HG02840 (cell line): Measurements from ENCODE around the gene LRP5.

Experiments
- ATAC-seq: cut with Tn5 transposase; IDR thresholded peaks from one replicate; pipeline ENCODE4 v1.9.1; 2021; ENCODE audit warnings: mild to moderate bottlenecking, moderate library complexity, moderate number of reproducible peaks; ENCODE audit not compliant: unreplicated experiment, low FRiP score

The LRP5 gene

DNA sequence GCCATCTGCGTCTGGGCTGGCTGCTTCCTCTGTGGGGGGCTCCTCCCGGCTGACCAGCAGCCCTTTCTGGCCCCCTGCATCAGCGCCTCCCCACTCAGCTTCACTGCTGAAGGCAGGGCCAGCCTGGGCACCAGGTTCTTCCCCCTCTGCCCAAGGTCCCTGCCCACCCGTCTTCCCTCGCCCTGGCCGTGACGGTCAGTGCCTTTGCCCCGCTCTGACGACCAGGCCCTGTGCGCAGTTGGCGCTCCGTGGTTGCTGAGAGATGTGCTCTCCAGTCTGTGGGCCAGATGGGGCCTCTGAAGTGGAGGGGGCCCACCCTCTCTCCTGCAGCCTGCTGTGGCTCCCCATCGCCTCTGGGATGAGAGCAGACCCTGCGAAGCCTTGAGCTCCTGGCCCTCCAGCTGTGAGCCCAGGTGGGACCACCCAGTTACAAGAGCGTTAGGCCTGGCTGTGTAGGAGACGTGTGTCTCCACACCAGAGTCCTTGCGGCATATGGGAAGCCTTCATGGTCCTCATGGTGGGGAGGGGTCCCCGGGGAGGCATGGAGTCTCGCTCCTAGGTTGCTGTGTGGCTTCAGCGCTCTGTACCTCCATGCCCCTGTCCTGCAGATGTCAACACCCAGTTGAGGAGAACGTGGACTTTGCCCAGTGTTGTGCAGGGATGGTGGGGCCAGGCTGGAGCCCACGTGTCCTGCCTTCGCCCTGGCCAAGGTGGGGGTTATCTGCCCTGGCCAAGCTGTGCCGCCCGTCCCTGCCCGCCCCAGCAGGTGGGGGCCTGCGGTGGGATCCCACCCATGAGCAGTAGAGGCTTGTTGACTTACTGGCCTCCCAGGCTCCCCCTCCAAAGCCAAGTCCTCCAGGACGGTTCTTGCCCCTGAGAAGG is 14.2 kb downstream of the LRP5 start:
- ATAC-seq, result no peak

GRCh38 chr11:68327586-68328370 is 15.4 kb downstream of the LRP5 start:
- ATAC-seq, result no peak

GRCh38 chr11:68328374-68329091 is 16.1 kb downstream of the LRP5 start:
- no peak for ATAC-seq

GRCh38 chr11:68329536-68329935 is 17.1 kb downstream of the LRP5 start:
- no peak for ATAC-seq

DNA sequence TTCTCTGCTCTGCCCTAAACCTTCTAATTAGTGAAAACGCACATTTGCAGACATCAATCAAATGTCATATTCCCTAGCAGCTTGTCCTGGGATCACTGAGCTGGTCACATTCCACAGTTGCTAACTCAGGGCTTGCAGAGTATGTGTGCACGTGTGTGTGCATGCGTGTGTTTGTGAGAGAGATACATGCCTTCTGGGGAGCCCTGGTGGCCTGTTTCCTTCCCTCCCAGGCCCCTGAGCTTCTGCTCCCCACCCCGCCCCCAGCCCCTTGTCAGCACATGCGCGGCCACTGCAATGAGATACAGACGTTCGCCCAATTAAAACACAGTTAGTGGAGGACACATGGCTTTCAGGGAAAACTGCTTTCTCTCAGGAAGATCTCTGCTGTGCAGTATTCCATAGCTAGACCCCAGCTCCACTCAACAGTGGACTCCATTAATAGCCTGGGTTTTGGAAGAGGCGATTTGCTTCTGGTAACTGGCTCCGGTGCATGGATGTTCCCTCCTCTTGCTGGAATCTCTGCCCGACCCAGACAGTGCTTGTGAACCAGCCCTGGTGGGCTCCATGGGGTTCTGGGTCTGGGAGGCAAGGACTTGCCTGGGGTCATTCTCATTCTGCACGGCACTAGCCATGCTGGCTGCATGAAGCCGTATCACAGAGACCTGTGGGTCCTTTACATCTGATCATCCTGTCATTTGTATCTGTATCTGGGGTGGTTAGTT is 17.7 kb downstream of the LRP5 start:
- ATAC-seq, result no peak

DNA sequence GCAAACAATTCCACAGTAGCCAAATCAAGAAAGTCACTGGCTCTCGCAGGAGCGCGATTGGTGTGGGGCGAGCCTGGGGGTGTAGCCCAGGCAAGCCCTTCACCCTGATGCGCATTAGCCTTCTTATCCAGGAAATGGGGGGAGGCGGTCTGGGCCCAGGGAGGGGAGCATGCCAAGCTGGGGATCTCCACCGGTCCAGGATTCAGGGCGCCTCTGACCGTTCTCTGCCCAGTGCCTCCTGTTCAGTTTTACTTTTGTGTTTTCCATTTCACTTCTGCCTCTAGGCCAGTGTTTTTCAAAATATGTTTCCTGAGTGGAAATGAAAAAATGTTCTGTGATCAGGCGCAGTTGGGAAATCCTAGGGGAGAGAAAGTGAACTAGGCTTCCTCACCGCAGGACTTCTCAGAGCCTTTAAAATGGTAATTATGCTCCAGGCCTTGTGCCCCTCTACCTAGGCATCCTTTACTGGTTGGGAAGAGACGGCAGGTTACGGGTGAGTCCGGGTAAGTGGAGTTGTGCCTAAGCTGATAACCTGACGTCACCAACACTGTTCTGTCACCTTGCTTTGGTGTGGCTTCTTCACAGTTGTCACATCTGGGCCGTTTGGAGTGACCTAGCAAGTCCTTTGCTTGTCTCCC is 18.4 kb downstream of the LRP5 start:
- ATAC-seq, result no peak

DNA sequence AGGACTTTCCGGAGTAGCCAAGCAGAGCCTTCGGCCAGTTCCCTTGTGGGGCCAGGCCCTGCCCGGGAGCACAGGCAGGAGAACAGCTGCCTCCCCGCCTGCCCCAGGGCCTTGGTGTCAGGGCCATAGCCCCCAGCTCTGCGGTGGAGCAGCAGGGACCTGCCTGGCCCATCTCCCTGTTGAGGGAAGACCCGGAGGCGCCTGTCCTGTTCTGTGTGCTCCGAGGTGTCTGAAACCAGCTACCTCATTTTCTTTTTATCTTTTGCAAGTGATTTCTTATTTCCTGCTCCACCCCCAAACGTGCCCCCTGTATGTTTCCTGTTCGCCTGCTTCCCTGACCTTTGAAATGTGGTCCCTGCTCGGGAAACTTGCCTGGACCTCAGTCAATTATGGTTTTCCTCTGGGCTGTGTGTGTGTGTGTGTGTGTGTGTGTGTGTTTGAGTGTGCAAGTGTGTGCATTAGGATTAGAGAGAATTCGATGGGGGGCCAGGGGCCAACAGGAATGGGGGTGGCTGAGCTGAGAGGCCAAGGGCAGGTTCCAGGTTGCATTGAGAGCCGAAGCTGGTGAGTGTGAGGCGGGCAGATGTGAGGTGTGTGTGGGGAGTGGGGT is 19.1 kb downstream of the LRP5 start:
- ATAC-seq, result no peak

GRCh38 chr11:68332186-68332585 is 19.8 kb downstream of the LRP5 start:
- ATAC-seq, result no peak

GRCh38 chr11:68333173-68333572 is 20.8 kb downstream of the LRP5 start:
- no peak for ATAC-seq

DNA sequence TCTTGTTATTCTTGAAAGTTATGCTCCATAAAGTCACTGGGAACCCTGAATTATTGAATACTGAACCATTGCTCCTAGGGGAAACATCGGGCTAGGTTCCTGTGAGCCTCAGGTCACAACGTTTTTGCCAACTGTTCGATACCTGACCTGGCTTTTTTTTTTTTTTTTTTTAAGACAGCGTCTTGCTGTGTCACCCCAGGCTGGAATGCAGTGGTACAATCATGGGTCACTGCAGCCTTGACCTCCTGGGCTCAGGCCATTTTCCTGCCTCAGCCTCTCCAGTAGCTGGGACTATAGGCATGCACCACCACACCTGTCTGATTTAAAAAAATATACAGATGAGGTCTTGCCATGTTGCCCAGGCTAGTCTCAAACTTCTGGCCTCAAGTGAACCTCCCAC is 22.5 kb downstream of the LRP5 start:
- ATAC-seq, result no peak

GRCh38 chr11:68335683-68336082 is 23.3 kb downstream of the LRP5 start:
- no peak for ATAC-seq

GRCh38 chr11:68336716-68337115 is 24.3 kb downstream of the LRP5 start:
- ATAC-seq, result no peak

DNA sequence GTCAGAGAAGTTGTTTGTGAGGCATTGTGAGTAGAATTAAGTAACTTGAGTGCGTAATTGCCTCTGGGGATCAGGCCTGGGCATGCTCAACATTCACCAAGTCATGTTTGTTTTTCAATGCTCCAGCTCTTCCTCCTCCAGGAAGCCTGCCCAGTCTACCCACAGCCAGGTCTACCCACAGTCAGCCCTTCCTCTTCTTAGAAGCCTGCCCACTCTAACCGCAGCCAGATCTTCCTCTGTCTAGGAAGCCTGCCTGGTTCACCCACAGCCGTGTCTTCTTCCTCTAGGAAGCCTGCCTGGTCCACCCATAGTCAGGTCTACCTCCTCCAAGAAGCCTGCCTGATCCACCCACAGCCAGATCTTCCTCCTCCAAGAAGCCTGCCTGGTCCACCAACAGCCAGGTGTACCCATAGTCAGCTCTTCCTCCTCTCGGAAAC is 25.0 kb downstream of the LRP5 start:
- no peak for ATAC-seq

DNA sequence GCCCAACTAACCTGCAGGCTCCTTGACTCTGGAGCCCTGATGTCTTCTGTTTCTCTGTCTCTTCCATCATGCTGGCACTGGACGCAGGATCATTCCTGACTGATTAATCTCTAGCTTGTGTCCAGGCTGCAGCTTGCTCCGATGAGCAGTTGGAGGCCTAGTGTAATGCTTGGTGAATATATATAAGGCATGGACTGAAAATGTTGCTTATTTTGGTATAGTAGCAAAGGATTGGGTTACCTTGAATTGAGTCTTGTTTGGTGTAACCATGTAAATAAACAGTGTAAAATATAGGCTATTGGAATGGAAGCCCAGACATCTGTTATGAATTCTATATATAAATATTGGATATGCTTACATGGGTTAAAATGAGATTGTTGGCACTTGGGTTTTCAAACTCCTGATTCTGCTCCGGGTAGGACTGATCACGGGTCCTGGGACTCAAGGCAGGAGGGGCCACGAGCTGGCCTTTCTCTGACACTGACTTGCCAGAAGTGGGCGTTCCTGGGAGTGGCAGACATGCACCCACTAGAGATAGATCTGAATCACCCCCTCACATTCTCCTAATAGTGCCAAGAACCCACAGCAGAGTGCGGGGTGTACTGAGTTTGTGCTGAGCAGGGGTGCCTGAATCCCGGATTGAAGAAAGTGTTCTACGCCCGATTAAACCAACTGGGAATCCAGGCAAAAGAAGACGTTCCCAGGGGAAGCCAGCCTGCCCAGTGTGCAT is 25.8 kb downstream of the LRP5 start:
- no peak for ATAC-seq

GRCh38 chr11:68340003-68340767 is 27.8 kb downstream of the LRP5 start:
- no peak for ATAC-seq

DNA sequence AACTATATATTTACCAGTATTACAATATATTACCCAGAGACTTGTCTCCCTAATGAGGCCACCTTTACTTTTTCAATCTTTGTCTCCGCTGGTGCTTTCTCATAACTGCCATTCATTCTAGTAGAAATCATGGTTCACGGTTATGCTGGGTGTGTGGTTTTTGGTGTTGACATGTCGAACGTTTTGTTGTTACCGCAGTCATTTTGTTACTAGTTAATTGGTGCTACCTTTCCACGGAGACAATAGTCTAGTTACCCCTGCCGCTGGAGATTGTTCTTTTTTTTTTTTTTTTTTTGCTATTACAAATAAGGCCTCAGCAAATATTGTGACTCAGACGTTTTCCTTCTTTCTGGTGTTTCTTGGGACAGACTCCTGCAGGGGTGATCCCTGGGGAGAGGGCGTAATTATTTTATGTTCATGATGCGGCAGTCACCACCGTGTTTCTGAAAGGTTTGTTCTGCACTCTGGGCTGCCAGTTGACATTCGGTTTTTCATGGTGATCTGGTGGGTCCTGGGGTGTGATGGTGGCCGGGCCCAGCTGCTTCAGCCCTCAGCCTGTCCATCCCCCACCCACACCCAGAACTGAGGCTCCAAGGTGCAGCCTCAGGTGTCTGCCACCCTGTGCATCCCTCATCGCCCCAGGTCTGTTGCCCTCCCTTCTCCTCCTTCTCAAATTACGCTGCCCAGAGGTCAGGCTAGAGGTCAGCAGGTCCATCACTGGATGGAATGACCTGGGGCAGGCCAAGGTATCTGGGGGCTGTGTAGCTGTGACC is 28.6 kb downstream of the LRP5 start:
- ATAC-seq, result no peak
